ENCODE data around the gene EPDR1. TPM values are rescaled to one million over a fixed set of nuclear protein-coding genes. Genes with fewer than 3 reads are reported as not detected.

The EPDR1 gene
- total RNA-seq, 1 experiment from 2014 or later, result 22.7 TPM

GRCh38 chr7:37901890-37902524 lies 18.4 kb upstream of the EPDR1 start:
- H3K4me3 ChIP-seq (ENCODE audit: low read length), result no peak overlapping the region
- H3K79me2 ChIP-seq (ENCODE audit: low read length), result no peaks in the 10 kb centered on the region
- H3F3A ChIP-seq (ENCODE audit: low read length, unreplicated experiment), result no peaks in the 10 kb centered on the region
- no peaks in the 10 kb centered on the region for H3K9me3 ChIP-seq (ENCODE audit: low read length)
- no peak overlapping the region for H2AFZ ChIP-seq (ENCODE audit: low read length)
- BruUV-seq (replicated peaks), result no TSS peak
- H3K36me3 ChIP-seq (ENCODE audit: low read depth, low read length), result no peaks in the 10 kb centered on the region
- H3K27me3 ChIP-seq (ENCODE audit: low read length), result no peaks in the 10 kb centered on the region
- POLR2A ChIA-PET (ENCODE audit: unreplicated experiment), result no interaction called here
- no peaks in the 10 kb centered on the region for H4K20me1 ChIP-seq (ENCODE audit: low read length)
- H3K9me2 ChIP-seq (replicated peaks; ENCODE audit: low read length), result no peaks in the 10 kb centered on the region
- ATAC-seq, result peak; percentile 58
- intact Hi-C loops (cut with micrococcal nuclease), result loop anchor here (1.0 to 10.0 kb wide), 5 partner anchors 138 to 443 kb away; no protein-coding TSS in a partner anchor
- H3K4me2 ChIP-seq (ENCODE audit: low read length), result 0 out of 2 replicates have a peak overlapping the region, but pooled peaks have one; percentile 16
- TF ChIP-seq CTCF (conservative IDR thresholded peaks at IDR 0.05; ENCODE audit: low read depth, low read length) (no peak), EZH2 (IDR thresholded peaks at IDR 0.05; ENCODE audit: low read length, unreplicated experiment) (no peak), EZH2phosphoT487 (IDR thresholded peaks at IDR 0.05; ENCODE audit: borderline replicate concordance, low read length) (no peak)
- DNase-seq, result peak; percentile 73
- peaks cover 30% of the 10 kb centered on the region for H3K4me1 ChIP-seq (ENCODE audit: insufficient read depth, low read length)
- no peak overlapping the region for H3K27ac ChIP-seq (ENCODE audit: low read length)
- CTCF ChIA-PET, result interaction anchor here (0.5 to 1.2 kb wide), 11 partner anchors 19 to 1511 kb away, joined by 3 to 8 read pairs (median 4); partner anchors contain the start of gene EPDR1
- no peak overlapping the region for H3K9ac ChIP-seq (ENCODE audit: low read length)

GRCh38 chr7:37908221-37908788 lies 12.1 kb upstream of the EPDR1 start:
- no peaks in the 10 kb centered on the region for H3K79me2 ChIP-seq (ENCODE audit: low read length)
- intact Hi-C loops (cut with micrococcal nuclease), result loop anchor here (10.0 kb wide), 1 partner anchor 436 kb away; no protein-coding TSS in a partner anchor
- DNase-seq (no peak), ATAC-seq (no peak)
- no peak overlapping the region for H3K4me3 ChIP-seq (ENCODE audit: low read length)
- H3F3A ChIP-seq (ENCODE audit: low read length, unreplicated experiment), result no peaks in the 10 kb centered on the region
- H3K27ac ChIP-seq (ENCODE audit: low read length), result no peak overlapping the region
- H3K9ac ChIP-seq (ENCODE audit: low read length), result no peak overlapping the region
- no peaks in the 10 kb centered on the region for H4K20me1 ChIP-seq (ENCODE audit: low read length)
- CTCF ChIA-PET, result no interaction called here
- H2AFZ ChIP-seq (ENCODE audit: low read length), result no peak overlapping the region
- H3K4me2 ChIP-seq (ENCODE audit: low read length), result no peak overlapping the region
- H3K9me3 ChIP-seq (ENCODE audit: low read length), result no peaks in the 10 kb centered on the region
- POLR2A ChIA-PET (ENCODE audit: unreplicated experiment), result no interaction called here
- H3K36me3 ChIP-seq (ENCODE audit: low read depth, low read length), result no peaks in the 10 kb centered on the region
- BruUV-seq (replicated peaks), result no TSS peak
- H3K4me1 ChIP-seq (ENCODE audit: insufficient read depth, low read length), result no peaks in the 10 kb centered on the region
- H3K9me2 ChIP-seq (replicated peaks; ENCODE audit: low read length), result no peaks in the 10 kb centered on the region
- H3K27me3 ChIP-seq (ENCODE audit: low read length), result no peaks in the 10 kb centered on the region
- TF ChIP-seq EZH2phosphoT487 (IDR thresholded peaks at IDR 0.05; ENCODE audit: borderline replicate concordance, low read length) (no peak), CTCF (conservative IDR thresholded peaks at IDR 0.05; ENCODE audit: low read depth, low read length) (no peak), EZH2 (IDR thresholded peaks at IDR 0.05; ENCODE audit: low read length, unreplicated experiment) (no peak)

- H3K4me3 ChIP-seq (ENCODE audit: low read length), result no peak overlapping the region
- 0 out of 2 replicates have a peak, but pooled peaks cover 5% of the 10 kb centered on the region for H3K4me1 ChIP-seq (ENCODE audit: insufficient read depth, low read length)
- H3K27ac ChIP-seq (ENCODE audit: low read length), result no peak overlapping the region
- no TSS peak for BruUV-seq (replicated peaks)
- intact Hi-C loops (cut with micrococcal nuclease), result no loop called here
- DNase-seq (no peak), ATAC-seq (no peak)
- TF ChIP-seq CTCF (conservative IDR thresholded peaks at IDR 0.05; ENCODE audit: low read depth, low read length) (no peak), EZH2 (IDR thresholded peaks at IDR 0.05; ENCODE audit: low read length, unreplicated experiment) (no peak), EZH2phosphoT487 (IDR thresholded peaks at IDR 0.05; ENCODE audit: borderline replicate concordance, low read length) (no peak)
- H2AFZ ChIP-seq (ENCODE audit: low read length), result no peak overlapping the region
- ChIA-PET POLR2A (ENCODE audit: unreplicated experiment) (no interaction called here), CTCF (no interaction called here)
- H3K79me2 ChIP-seq (ENCODE audit: low read length), result no peaks in the 10 kb centered on the region
- H3K4me2 ChIP-seq (ENCODE audit: low read length), result no peak overlapping the region
- H3F3A ChIP-seq (ENCODE audit: low read length, unreplicated experiment), result no peaks in the 10 kb centered on the region
- no peaks in the 10 kb centered on the region for H3K9me3 ChIP-seq (ENCODE audit: low read length)
- H3K9ac ChIP-seq (ENCODE audit: low read length), result no peak overlapping the region
- no peaks in the 10 kb centered on the region for H3K36me3 ChIP-seq (ENCODE audit: low read depth, low read length)
- H3K27me3 ChIP-seq (ENCODE audit: low read length), result no peaks in the 10 kb centered on the region
- no peaks in the 10 kb centered on the region for H3K9me2 ChIP-seq (replicated peaks; ENCODE audit: low read length)
- H4K20me1 ChIP-seq (ENCODE audit: low read length), result no peaks in the 10 kb centered on the region
Measured at GRCh38 chr7:37912756-37913155, 7.7 kb upstream of the EPDR1 start.

Measured in PC-3 (cell line).